Astrocyte of the cerebellum (primary cell): ENCODE data around the gene TMC3.

Experiments
- DNase-seq: peaks from one replicate; pipeline ENCODE4 v3.0.0-alpha.2; 2011; ENCODE audit warnings: low read depth
- H3K4me3 ChIP-seq: 2 replicates; pipeline ENCODE4 v1.5.1; 2011; ENCODE audit warnings: mild to moderate bottlenecking, low read depth, low read length, moderate library complexity
- in situ Hi-C: cut with HindIII; loops from 2 replicates; pipeline ENCODE4 v1.10.0; 2017; ENCODE audit warnings: low sequenced_read_pairs
- TF ChIP-seq, protein P1 (sequence below): IDR thresholded peaks from 2 replicates; pipeline ENCODE4 v1.5.1; 2012; ENCODE audit warnings: low read length, low read depth, moderate library complexity, mild to moderate bottlenecking; ENCODE audit errors: missing control alignments

TMC3 gene

DNA sequence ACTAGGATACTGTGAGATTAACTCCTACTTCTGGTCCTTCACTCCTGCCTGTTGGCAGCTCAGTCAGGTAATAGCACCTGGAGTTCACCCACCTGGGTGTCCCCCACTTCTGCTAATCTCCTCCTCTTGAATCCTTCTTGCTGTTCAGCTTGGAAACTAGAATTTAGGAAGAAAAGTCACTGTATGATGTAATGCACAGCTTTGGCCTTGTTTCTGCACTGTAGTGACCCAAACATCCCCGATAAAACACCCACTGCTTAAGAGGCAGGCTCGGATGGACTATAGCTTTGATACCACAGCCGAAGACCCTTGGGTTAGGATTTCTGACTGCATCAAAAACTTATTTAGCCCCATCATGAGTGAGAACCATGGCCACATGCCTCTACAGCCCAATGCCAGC, 74.9 kb downstream of the TMC3 start:
- no peak overlapping the region for H3K4me3 ChIP-seq
- TF ChIP-seq, protein P1, sequence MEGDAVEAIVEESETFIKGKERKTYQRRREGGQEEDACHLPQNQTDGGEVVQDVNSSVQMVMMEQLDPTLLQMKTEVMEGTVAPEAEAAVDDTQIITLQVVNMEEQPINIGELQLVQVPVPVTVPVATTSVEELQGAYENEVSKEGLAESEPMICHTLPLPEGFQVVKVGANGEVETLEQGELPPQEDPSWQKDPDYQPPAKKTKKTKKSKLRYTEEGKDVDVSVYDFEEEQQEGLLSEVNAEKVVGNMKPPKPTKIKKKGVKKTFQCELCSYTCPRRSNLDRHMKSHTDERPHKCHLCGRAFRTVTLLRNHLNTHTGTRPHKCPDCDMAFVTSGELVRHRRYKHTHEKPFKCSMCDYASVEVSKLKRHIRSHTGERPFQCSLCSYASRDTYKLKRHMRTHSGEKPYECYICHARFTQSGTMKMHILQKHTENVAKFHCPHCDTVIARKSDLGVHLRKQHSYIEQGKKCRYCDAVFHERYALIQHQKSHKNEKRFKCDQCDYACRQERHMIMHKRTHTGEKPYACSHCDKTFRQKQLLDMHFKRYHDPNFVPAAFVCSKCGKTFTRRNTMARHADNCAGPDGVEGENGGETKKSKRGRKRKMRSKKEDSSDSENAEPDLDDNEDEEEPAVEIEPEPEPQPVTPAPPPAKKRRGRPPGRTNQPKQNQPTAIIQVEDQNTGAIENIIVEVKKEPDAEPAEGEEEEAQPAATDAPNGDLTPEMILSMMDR, result no peak
- no peak for DNase-seq
- in situ Hi-C loops, result no loop called here

DNA sequence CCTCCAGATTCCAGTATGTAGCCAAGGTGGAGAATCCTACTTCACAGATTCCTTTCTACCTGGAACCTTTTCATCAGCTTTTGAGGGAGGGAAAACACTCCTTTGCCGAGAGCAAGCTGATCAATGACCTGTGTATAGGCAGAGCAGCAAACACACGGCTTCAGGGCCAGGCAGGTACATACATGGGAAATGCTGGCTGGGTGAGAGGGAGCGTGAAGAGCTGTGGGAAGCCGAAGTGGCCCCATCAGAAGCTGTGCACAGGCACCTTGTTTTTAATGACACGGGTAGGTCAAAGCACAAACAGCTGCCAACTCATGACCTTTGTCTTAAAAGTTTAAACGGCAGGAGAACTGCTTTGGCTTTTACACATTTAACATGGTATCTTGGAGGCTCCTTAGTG, 75.4 kb downstream of the TMC3 start:
- TF ChIP-seq, protein P1, result no peak
- DNase-seq, result no peak
- H3K4me3 ChIP-seq, result no peak overlapping the region
- in situ Hi-C loops, result no loop called here

DNA sequence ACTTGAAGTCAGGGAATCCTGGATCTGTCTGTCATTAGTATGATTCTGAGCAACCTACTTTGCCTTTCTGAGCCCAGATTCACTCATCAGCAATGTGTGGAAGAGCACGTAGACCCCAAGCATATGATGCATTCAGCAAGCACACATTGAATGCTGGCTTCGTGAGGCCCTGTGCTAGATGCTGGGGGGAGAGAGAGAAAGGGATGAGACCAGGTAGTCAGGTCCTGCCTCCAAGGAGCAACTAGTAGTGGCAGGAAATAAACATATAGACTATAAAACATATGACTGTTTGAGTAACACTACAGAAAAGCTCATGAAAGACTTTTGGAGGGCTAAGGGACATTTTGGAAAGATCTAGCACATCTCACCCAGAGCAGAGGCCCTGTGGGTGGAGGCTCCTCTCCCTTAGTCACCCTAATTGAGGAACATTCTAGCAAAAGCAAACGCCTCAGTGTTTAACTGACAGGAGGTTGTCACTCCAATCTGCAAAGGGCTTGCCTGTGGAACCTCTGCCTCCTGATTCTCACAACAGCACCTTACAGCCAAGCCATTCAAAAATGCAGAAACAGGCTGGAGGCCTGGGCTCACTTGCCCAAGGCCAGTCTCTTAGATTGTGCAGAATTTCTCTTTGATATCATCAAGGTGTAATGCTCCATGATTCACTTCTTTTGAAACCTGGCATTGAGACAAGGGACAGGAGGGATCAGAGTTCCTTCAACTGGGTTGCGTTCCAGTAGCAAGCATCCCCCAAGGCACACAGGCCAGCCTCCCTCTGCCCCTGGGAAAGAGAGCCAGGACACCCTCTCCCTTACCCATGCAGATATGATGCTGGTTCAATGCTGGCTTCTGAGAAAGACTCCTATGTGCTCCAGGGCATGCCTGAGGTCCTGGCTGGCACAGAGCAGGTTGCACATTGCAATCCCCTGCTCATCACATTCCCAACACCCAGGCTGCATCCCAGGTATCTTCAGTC, 76.1 kb downstream of the TMC3 start:
- TF ChIP-seq, protein P1, result no peak
- no peak for DNase-seq
- H3K4me3 ChIP-seq, result no peak overlapping the region
- in situ Hi-C loops, result no loop called here

DNA sequence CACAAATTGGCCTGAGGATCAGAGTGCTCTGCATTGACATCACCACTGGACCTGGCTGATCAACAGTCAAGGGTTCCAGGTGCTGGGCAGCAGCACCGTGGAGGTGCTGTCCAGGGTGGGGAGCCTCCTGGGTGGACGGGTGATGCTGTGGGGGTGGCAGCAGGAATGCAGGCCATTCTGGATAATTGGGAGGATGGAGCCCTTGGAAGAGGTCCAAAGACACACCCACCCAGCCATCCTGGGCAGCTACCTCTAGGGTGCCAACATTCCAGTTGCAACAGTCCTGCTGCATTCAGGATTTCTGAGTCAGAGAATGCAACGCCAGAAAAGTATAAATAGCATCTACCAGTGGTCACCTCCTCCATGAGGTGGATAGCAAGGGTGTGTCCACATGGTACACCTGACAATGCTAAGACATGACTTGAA, 76.9 kb downstream of the TMC3 start:
- no peak overlapping the region for H3K4me3 ChIP-seq
- in situ Hi-C loops, result no loop called here
- TF ChIP-seq, protein P1, result no peak
- DNase-seq, result no peak

DNA sequence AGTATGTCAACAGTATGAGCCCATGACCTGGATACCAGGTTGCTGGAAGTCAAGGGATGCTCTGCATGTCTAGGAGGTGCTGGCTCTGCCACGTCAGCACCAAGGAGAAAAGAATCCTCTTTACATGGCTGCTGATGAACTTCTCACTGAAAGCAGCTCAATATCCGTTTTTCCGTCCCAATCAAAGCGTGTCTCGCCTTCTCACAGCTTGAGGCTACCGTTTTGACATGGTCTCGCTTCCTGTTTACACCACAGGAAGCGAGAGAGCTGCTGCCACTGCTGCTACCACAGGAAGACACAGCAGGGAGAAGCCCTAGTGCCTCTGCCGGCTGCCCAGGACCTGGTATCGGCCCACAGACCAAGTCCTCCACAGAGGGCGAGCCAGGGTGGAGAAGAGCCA, 77.3 kb downstream of the TMC3 start:
- TF ChIP-seq, protein P1, result no peak
- DNase-seq, result no peak
- H3K4me3 ChIP-seq, result no peak overlapping the region
- in situ Hi-C loops, result no loop called here

DNA sequence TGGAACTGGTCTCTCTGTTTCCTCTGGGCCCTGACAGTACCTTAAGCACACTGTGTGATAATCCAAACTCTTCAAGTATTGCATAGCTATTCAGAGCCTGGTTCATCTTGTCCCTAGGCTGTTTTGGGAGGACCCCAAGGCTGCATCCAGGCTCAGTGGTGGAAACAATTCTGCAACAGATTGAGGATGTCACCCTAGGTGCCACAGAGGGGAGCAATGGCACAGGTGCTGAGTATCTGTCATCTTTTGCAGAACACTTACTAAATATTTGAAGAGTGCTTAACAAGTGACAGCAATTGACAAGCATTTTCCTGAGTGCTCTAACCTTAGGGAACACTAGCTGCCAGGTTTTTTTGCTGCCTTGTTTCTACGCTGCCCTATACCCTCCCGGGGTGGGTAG, 77.8 kb downstream of the TMC3 start:
- in situ Hi-C loops, result no loop called here
- H3K4me3 ChIP-seq, result no peak overlapping the region
- no peak for DNase-seq
- TF ChIP-seq, protein P1, result no peak
